Endodermal cell (in vitro differentiated cells): ENCODE results near the gene BCL2. TPM values are rescaled to one million over a fixed set of nuclear protein-coding genes. Genes with fewer than 3 reads are reported as not detected.

Experiments
- DNase-seq: peaks from one replicate; pipeline ENCODE4 v3.0.0-alpha.2; 2017
- H3K27ac ChIP-seq: 2 replicates; pipeline ENCODE4 v1.5.1; 2013; ENCODE audit warnings: mild to moderate bottlenecking, low read depth, low read length, moderate library complexity
- H3K27me3 ChIP-seq: 2 replicates; pipeline ENCODE4 v1.6.1; 2013; ENCODE audit warnings: mild to moderate bottlenecking, low read length, moderate library complexity; ENCODE audit not compliant: insufficient read depth, control insufficient read depth, poor library complexity, severe bottlenecking
- H3K36me3 ChIP-seq: 2 replicates; pipeline ENCODE4 v1.7.0; 2013; ENCODE audit warnings: mild to moderate bottlenecking, low read length, moderate library complexity; ENCODE audit not compliant: control insufficient read depth, insufficient read depth
- H3K4me1 ChIP-seq: one replicate; pipeline ENCODE4 v1.7.0; 2013; ENCODE audit warnings: low read length; ENCODE audit not compliant: control insufficient read depth, insufficient read depth
- H3K4me3 ChIP-seq: 2 replicates; pipeline ENCODE4 v1.5.1; 2013; ENCODE audit warnings: mild to moderate bottlenecking, low read length, moderate library complexity
- H3K9ac ChIP-seq: 2 replicates; pipeline ENCODE4 v1.6.1; 2013; ENCODE audit warnings: mild to moderate bottlenecking, low read length, moderate library complexity; ENCODE audit not compliant: poor library complexity, severe bottlenecking; ENCODE audit errors: extremely low read depth
- H3K9me3 ChIP-seq: 2 replicates; pipeline ENCODE4 v1.6.1; 2013; ENCODE audit warnings: mild to moderate bottlenecking, low read length, moderate library complexity; ENCODE audit not compliant: control insufficient read depth
- H3K27ac Mint-ChIP-seq: 2 replicates; pipeline ENCODE4 v1.8.0; 2020; ENCODE audit warnings: mixed read lengths
- H3K27me3 Mint-ChIP-seq: 2 replicates; pipeline ENCODE4 v1.8.0; 2021; ENCODE audit warnings: mild to moderate bottlenecking, mixed read lengths; ENCODE audit not compliant: insufficient read depth
- H3K36me3 Mint-ChIP-seq: 2 replicates; pipeline ENCODE4 v1.8.0; 2020; ENCODE audit warnings: low read depth, mixed read lengths
- H3K4me1 Mint-ChIP-seq: 2 replicates; pipeline ENCODE4 v1.8.0; 2020; ENCODE audit warnings: mixed read lengths
- H3K4me3 Mint-ChIP-seq: 2 replicates; pipeline ENCODE4 v1.8.0; 2020; ENCODE audit warnings: mild to moderate bottlenecking, moderate library complexity, mixed read lengths
- H3K9me3 Mint-ChIP-seq: 2 replicates; pipeline ENCODE4 v1.8.0; 2020; ENCODE audit warnings: mild to moderate bottlenecking, mixed read lengths
- CTCF ChIP-seq: fragments of 200-600 bp; sonication (generic); conservative IDR thresholded peaks from 2 replicates; pipeline ENCODE4 v1.5.0; 2021; ENCODE audit warnings: antibody characterized with exemption, mild to moderate bottlenecking
- WGBS, 2 experiments: methylation state at CpG; one replicate each; pipeline versions ENCODE4 v1.1.5 to v1.1.7; 2013; ENCODE audit warnings: missing lambda C conversion rate in 2 of 2, mixed read lengths in 1 of 2; ENCODE audit not compliant: insufficient coverage in 1 of 2, insufficient read length in 1 of 2; 5-methylcytosine and 5-hydroxymethylcytosine counted together
- total RNA-seq, 2 donors: library from RNA; stranded (reverse); fragmentation: NEBNext Ultra II Directional in 1 of 2; extraction: Animal tissue kit (Norgen Biotek cat#: 25700) in 1 of 2; gene quantifications; 2 replicates in 1 of 2; 3 replicates in 1 of 2; pipeline ENCODE4 v1.2.1, GENCODE V29; 2021

Gene BCL2
- total RNA-seq, 2 donors from 2014 or later = 1.4 to 2.3 TPM

GRCh38 chr18:63199743-63200241 is 119.8 kb downstream of the BCL2 start:
- no peak overlapping the region for H3K27ac Mint-ChIP-seq
- Histone ChIP-seq H3K4me1 (no peaks in the 10 kb centered on the region), H3K27me3 (no peaks in the 10 kb centered on the region), H3K9ac (no peak overlapping the region), H3K36me3 (no peaks in the 10 kb centered on the region), H3K4me3 (no peak overlapping the region), H3K9me3 (no peaks in the 10 kb centered on the region), H3K27ac (no peak overlapping the region)
- H3K27me3 Mint-ChIP-seq = no peaks in the 10 kb centered on the region
- no peak for DNase-seq
- H3K9me3 Mint-ChIP-seq = no peaks in the 10 kb centered on the region
- H3K4me3 Mint-ChIP-seq = no peak overlapping the region
- 88 to 92% methylated on average over 7 to 14 of the region's 14 CpGs for WGBS, 2 experiments
- no peak for TF ChIP-seq CTCF
- no peaks in the 10 kb centered on the region for H3K4me1 Mint-ChIP-seq
- H3K36me3 Mint-ChIP-seq = no peaks in the 10 kb centered on the region

- Mint-ChIP-seq H3K36me3 (no peaks in the 10 kb centered on the region), H3K27me3 (no peaks in the 10 kb centered on the region), H3K4me3 (no peak overlapping the region)
Observed at GRCh38 chr18:63198868-63199742, 120.5 kb downstream of the BCL2 start.

GRCh38 chr18:63198098-63198760 is 121.3 kb downstream of the BCL2 start:
- no peaks in the 10 kb centered on the region for H3K4me1 ChIP-seq
- H3K4me1 Mint-ChIP-seq = no peaks in the 10 kb centered on the region
- H3K27ac ChIP-seq = no peak overlapping the region
- no peak overlapping the region for H3K4me3 Mint-ChIP-seq
- no peaks in the 10 kb centered on the region for H3K27me3 ChIP-seq
- H3K27me3 Mint-ChIP-seq = no peaks in the 10 kb centered on the region
- WGBS, 2 experiments = 78% methylated on average over 2 of the region's 2 CpGs; no CpG with 5 or more reads in 1 of the 2 experiments
- H3K36me3 ChIP-seq = no peaks in the 10 kb centered on the region
- H3K9ac ChIP-seq = no peak overlapping the region
- H3K4me3 ChIP-seq = no peak overlapping the region
- DNase-seq = no peak
- H3K9me3 ChIP-seq = no peaks in the 10 kb centered on the region
- H3K36me3 Mint-ChIP-seq = no peaks in the 10 kb centered on the region
- no peak for TF ChIP-seq CTCF
- no peak overlapping the region for H3K27ac Mint-ChIP-seq
- no peaks in the 10 kb centered on the region for H3K9me3 Mint-ChIP-seq

More at GRCh38 chr18:63198868-63199742, 120.5 kb downstream of the BCL2 start:
- Mint-ChIP-seq H3K4me1 (no peaks in the 10 kb centered on the region), H3K9me3 (no peaks in the 10 kb centered on the region), H3K27ac (no peak overlapping the region)
- WGBS, 2 experiments = 95 to 100% methylated on average over 1 to 5 of the region's 5 CpGs
- no peak overlapping the region for H3K4me3 ChIP-seq
- H3K27me3 ChIP-seq = no peaks in the 10 kb centered on the region
- TF ChIP-seq CTCF = no peak
- no peaks in the 10 kb centered on the region for H3K4me1 ChIP-seq
- no peaks in the 10 kb centered on the region for H3K36me3 ChIP-seq
- H3K27ac ChIP-seq = no peak overlapping the region
- no peaks in the 10 kb centered on the region for H3K9me3 ChIP-seq
- H3K9ac ChIP-seq = no peak overlapping the region
- DNase-seq = no peak
